Measurements from ENCODE around the gene DNPH1.

DNA sequence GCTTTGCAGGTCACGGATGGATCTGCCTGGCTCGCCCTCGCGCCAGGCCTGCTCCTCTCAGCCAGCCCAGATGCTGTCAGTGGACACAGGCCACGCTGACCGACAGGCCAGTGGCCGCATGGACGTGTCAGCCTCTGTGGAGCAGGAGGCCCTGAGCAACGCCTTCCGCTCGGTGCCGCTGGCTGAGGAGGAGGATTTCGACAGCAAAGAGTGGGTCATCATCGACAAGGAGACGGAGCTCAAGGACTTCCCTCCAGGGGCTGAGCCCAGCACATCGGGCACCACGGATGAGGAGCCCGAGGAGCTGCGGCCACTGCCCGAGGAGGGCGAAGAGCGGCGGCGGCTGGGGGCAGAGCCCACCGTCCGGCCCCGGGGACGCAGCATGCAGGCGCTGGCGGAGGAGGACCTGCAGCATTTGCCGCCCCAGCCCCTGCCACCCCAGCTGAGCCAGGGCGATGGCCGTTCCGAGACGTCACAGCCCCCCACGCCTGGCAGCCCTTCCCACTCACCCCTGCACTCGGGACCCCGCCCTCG is 33.6 kb upstream of the DNPH1 start:
- TF ChIP-seq, protein P1, sequence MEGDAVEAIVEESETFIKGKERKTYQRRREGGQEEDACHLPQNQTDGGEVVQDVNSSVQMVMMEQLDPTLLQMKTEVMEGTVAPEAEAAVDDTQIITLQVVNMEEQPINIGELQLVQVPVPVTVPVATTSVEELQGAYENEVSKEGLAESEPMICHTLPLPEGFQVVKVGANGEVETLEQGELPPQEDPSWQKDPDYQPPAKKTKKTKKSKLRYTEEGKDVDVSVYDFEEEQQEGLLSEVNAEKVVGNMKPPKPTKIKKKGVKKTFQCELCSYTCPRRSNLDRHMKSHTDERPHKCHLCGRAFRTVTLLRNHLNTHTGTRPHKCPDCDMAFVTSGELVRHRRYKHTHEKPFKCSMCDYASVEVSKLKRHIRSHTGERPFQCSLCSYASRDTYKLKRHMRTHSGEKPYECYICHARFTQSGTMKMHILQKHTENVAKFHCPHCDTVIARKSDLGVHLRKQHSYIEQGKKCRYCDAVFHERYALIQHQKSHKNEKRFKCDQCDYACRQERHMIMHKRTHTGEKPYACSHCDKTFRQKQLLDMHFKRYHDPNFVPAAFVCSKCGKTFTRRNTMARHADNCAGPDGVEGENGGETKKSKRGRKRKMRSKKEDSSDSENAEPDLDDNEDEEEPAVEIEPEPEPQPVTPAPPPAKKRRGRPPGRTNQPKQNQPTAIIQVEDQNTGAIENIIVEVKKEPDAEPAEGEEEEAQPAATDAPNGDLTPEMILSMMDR (IDR thresholded peaks at IDR 0.05) = no peak
- TF ChIP-seq POLR2A (IDR thresholded peaks at IDR 0.05) = no peak
